HepG2 (cell line): Measurements from ENCODE around the gene C20orf204. TPM values are rescaled to one million over a fixed set of nuclear protein-coding genes. Genes with fewer than 3 reads are reported as not detected.

Experiments used
- ATAC-seq: fragments of 200-7000 bp; cut with Tn5 transposase; 3 replicates; pipeline ENCODE4 v1.9.1; 2020; ENCODE audit warnings: mild to moderate bottlenecking, moderate library complexity
- BruUV-seq: library from RNA; stranded (reverse); fragments of 400-500 nt; replicated peaks from 2 replicates; lab custom pipeline; 2021; lab: Mats Ljungman, UMichigan
- CTCF ChIA-PET: fragments of 300-600 bp; formaldehyde crosslinking; extraction: SDS; loops from one replicate; lab custom pipeline; 2021; ENCODE audit warnings: low total read pairs, inconsistent platforms, low intra/inter-chr PET ratio; lab: Yijun Ruan, JAX
- POLR2A ChIA-PET: fragments of 350-600 bp; sonication (Branson Sonifier 250); formaldehyde crosslinking; loops from one replicate; lab custom pipeline; 2020; ENCODE audit warnings: antibody characterized with exemption, inconsistent platforms; lab: Yijun Ruan, JAX
- DNase-seq: peaks from one replicate; pipeline ENCODE4 v3.0.0-alpha.2; 2015; ENCODE audit warnings: low spot score
- FAIRE-seq: peaks from 3 replicates; lab custom pipeline; 2011; peaks lifted over from hg19 to GRCh38; lab: Jason Lieb, UNC
- H2AFZ ChIP-seq: one replicate; pipeline ENCODE4 v1.6.1; 2011; ENCODE audit warnings: low read length, inconsistent platforms
- H3K27ac ChIP-seq: fragments of 300-600 bp; 3 replicates; pipeline ENCODE4 v1.8.0; 2011; ENCODE audit warnings: mixed run types, mild to moderate bottlenecking, mixed read lengths, low read length, inconsistent platforms; ENCODE audit not compliant: insufficient read depth; ENCODE audit errors: extremely low read length
- H3K27me3 ChIP-seq, 2 experiments: fragments of 200-600 bp in 1 of 2; 2 replicates in 1 of 2; 3 replicates in 1 of 2; pipeline versions ENCODE4 v1.6.0 to v1.8.0; 2011; ENCODE audit warnings: low read length in 2 of 2, mild to moderate bottlenecking in 2 of 2, moderate library complexity in 2 of 2, inconsistent platforms in 1 of 2; ENCODE audit not compliant: insufficient read depth in 2 of 2, control insufficient read depth in 1 of 2
- H3K36me3 ChIP-seq, 2 experiments: fragments of 200-600 bp in 1 of 2; replicated peaks in 1 of 2; 2 replicates in 1 of 2; 3 replicates in 1 of 2; pipeline versions ENCODE4 v1.5.1 to v1.8.0; 2011; ENCODE audit warnings: low read length in 2 of 2, inconsistent platforms in 1 of 2; ENCODE audit not compliant: insufficient read depth in 2 of 2, control insufficient read depth in 1 of 2
- H3K4me1 ChIP-seq: 2 replicates; pipeline ENCODE4 v1.5.1; 2012; ENCODE audit warnings: low read length, inconsistent platforms; ENCODE audit not compliant: insufficient read depth
- H3K4me2 ChIP-seq: 2 replicates; pipeline ENCODE4 v1.6.0; 2011; ENCODE audit warnings: low read depth, low read length, inconsistent platforms
- H3K4me3 ChIP-seq, 3 experiments: fragments of 200-600 bp in 1 of 3; sonication (generic), shearing (Covaris generic) in 1 of 3; replicated peaks in 1 of 3; 2 replicates each; pipeline ENCODE4 v1.5.1; 2011 to 2016; ENCODE audit warnings: low read length in 3 of 3, inconsistent platforms in 2 of 3, low read depth in 2 of 3, mild to moderate bottlenecking in 2 of 3, control low read depth in 1 of 3, mixed read lengths in 1 of 3; ENCODE audit not compliant: insufficient read depth in 1 of 3
- H3K79me2 ChIP-seq: one replicate; pipeline ENCODE4 v1.6.1; 2011; ENCODE audit warnings: low read length, inconsistent platforms; ENCODE audit not compliant: insufficient read depth
- H3K9ac ChIP-seq: 2 replicates; pipeline ENCODE4 v1.6.0; 2011; ENCODE audit warnings: mild to moderate bottlenecking, low read depth, low read length, inconsistent platforms; ENCODE audit not compliant: insufficient read depth
- H3K9me3 ChIP-seq: 2 replicates; pipeline ENCODE4 v1.5.1; 2012; ENCODE audit warnings: mild to moderate bottlenecking, low read length
- H4K20me1 ChIP-seq: 2 replicates; pipeline ENCODE4 v1.6.0; 2011; ENCODE audit warnings: inconsistent platforms, mild to moderate bottlenecking, low read length, moderate library complexity; ENCODE audit not compliant: insufficient read depth
- AGO2 ChIP-seq: fragments of 200-400 bp; formaldehyde crosslinking; optimal IDR thresholded peaks from 2 replicates; pipeline ENCODE3; 2017; ENCODE audit warnings: mild to moderate bottlenecking, low read depth, low read length, moderate library complexity
- ASH2L ChIP-seq: fragments of 300-600, 200-600 bp; sonication (generic); IDR thresholded peaks from 2 replicates; pipeline ENCODE4 v1.7.0; 2017; ENCODE audit warnings: low read depth, mild to moderate bottlenecking, moderate library complexity, mixed read lengths, low read length; ENCODE audit not compliant: insufficient read length
- DNMT1 ChIP-seq: sonication (generic); formaldehyde crosslinking; IDR thresholded peaks from 2 replicates; pipeline ENCODE4 v1.5.1; 2020; ENCODE audit warnings: mild to moderate bottlenecking, missing genetic modification reagents
- DPF2 ChIP-seq: sonication (generic); formaldehyde crosslinking; IDR thresholded peaks from 2 replicates; pipeline ENCODE4 v1.4.0; 2020; ENCODE audit warnings: mild to moderate bottlenecking, low read depth, missing genetic modification reagents, borderline replicate concordance
- GABPB1 ChIP-seq: IDR thresholded peaks from 2 replicates; pipeline ENCODE4 v1.6.1; 2016; ENCODE audit warnings: mild to moderate bottlenecking, missing genetic modification reagents, moderate library complexity, missing compliant biosample characterization
- IKZF1 ChIP-seq: fragments of 450-650 bp; IDR thresholded peaks from 2 replicates; pipeline ENCODE4 v1.7.1; 2016
- KLF9 ChIP-seq: IDR thresholded peaks from 2 replicates; pipeline ENCODE4 v1.6.1; 2016; ENCODE audit warnings: low read depth
- NRL ChIP-seq: sonication (generic); formaldehyde crosslinking; IDR thresholded peaks from 2 replicates; pipeline ENCODE4 v1.5.0; 2020; ENCODE audit warnings: missing genetic modification reagents, mild to moderate bottlenecking, moderate library complexity, borderline replicate concordance
- PRPF4 ChIP-seq: fragments of 200-400 bp; formaldehyde crosslinking; IDR thresholded peaks from 2 replicates; pipeline ENCODE4 v1.6.1; 2016; ENCODE audit warnings: low read length, low read depth; ENCODE audit not compliant: poor library complexity, severe bottlenecking
- RBM22 ChIP-seq: fragments of 200-400 bp; formaldehyde crosslinking; optimal IDR thresholded peaks from 2 replicates; pipeline ENCODE3; 2017; ENCODE audit warnings: mild to moderate bottlenecking, low read length, moderate library complexity
- ZC3H13 ChIP-seq: sonication (generic); formaldehyde crosslinking; IDR thresholded peaks from 2 replicates; pipeline ENCODE4 v1.8.1; 2023; ENCODE audit warnings: mild to moderate bottlenecking, missing genetic modification reagents, moderate library complexity
- ZNF225 ChIP-seq: sonication (generic); formaldehyde crosslinking; IDR thresholded peaks from 2 replicates; pipeline ENCODE4 v1.4.0; 2020; ENCODE audit warnings: mild to moderate bottlenecking, missing genetic modification reagents
- ZNF431 ChIP-seq: sonication (generic); formaldehyde crosslinking; IDR thresholded peaks from 2 replicates; pipeline ENCODE4 v1.9.0; 2022; ENCODE audit warnings: missing genetic modification reagents, low read depth, mild to moderate bottlenecking, borderline replicate concordance
- ZNF557 ChIP-seq: sonication (generic); formaldehyde crosslinking; IDR thresholded peaks from 2 replicates; pipeline ENCODE4 v1.4.0; 2020; ENCODE audit warnings: missing genetic modification reagents
- ZNF607 ChIP-seq: sonication (generic); formaldehyde crosslinking; IDR thresholded peaks from 2 replicates; pipeline ENCODE4 v1.5.1; 2020; ENCODE audit warnings: missing genetic modification reagents, mild to moderate bottlenecking, borderline replicate concordance
- ZNF768 ChIP-seq: sonication (generic); formaldehyde crosslinking; IDR thresholded peaks from 2 replicates; pipeline ENCODE4 v1.4.0; 2020; ENCODE audit warnings: missing genetic modification reagents
- ZNF792 ChIP-seq: IDR thresholded peaks from 2 replicates; pipeline ENCODE4 v1.6.1; 2016
- ZSCAN29 ChIP-seq: sonication (generic); formaldehyde crosslinking; conservative IDR thresholded peaks from 2 replicates; pipeline ENCODE4 v1.4.0; 2020; ENCODE audit warnings: mild to moderate bottlenecking, missing genetic modification reagents
- WGBS: methylation state at CpG from one replicate; pipeline ENCODE4 v1.1.6; 2017; ENCODE audit warnings: low lambda C conversion rate; 5-methylcytosine and 5-hydroxymethylcytosine counted together
- in situ Hi-C: cut with HindIII; loops from 2 replicates; pipeline ENCODE4 v1.10.0; 2017; ENCODE audit warnings: low pct_unique_long_range_greater_than_20kb; ENCODE audit not compliant: extremely low pct_ligation_motif_present
- intact Hi-C: fragments of 100-400 bp; cut with micrococcal nuclease; formaldehyde crosslinking; loops from one replicate; pipeline ENCODE4 v1.10.0; 2022; ENCODE audit not compliant: unreplicated experiment
- polyA plus RNA-seq, 8 experiments: library from polyadenylated mRNA; depleted of rRNA in 3 of 8; stranded (reverse) in 7 of 8; unstranded in 1 of 8; fragments of >200 nt; fragmentation: Illumina TruSeq in 4 of 8; extraction: Trizol in 4 of 8; gene quantifications; 2 replicates each; pipeline versions ENCODE4 v1.2.1 to v1.2.3, GENCODE V29; 2011 to 2016; ENCODE audit warnings: low read depth in 4 of 8, missing spikeins in 1 of 8, mixed read lengths in 1 of 8; ENCODE audit not compliant: insufficient read depth in 1 of 8
- total RNA-seq, 5 experiments: library from RNA; depleted of rRNA; stranded (reverse); fragments of >200 nt; fragmentation: Illumina TruSeq; extraction: Trizol; gene quantifications; 2 replicates each; pipeline ENCODE4 v1.2.3, GENCODE V29; 2016; ENCODE audit warnings: low read depth in 1 of 5
- TF ChIP-seq, protein P1 (sequence below), 2 experiments: sonication (generic) in 1 of 2; formaldehyde crosslinking in 1 of 2; IDR thresholded peaks; 2 replicates each; pipeline versions ENCODE4 v1.4.0 to v1.6.1; 2016 to 2020; ENCODE audit warnings: borderline replicate concordance in 1 of 2, low read depth in 1 of 2, mild to moderate bottlenecking in 1 of 2, missing genetic modification reagents in 1 of 2

The C20orf204 gene
- total and polyA plus RNA-seq, 2 of the 13 experiments (the other 11 are each of a cell fraction or from before 2014, with no cell fraction given) = 22.1 to 80.0 TPM

DNA sequence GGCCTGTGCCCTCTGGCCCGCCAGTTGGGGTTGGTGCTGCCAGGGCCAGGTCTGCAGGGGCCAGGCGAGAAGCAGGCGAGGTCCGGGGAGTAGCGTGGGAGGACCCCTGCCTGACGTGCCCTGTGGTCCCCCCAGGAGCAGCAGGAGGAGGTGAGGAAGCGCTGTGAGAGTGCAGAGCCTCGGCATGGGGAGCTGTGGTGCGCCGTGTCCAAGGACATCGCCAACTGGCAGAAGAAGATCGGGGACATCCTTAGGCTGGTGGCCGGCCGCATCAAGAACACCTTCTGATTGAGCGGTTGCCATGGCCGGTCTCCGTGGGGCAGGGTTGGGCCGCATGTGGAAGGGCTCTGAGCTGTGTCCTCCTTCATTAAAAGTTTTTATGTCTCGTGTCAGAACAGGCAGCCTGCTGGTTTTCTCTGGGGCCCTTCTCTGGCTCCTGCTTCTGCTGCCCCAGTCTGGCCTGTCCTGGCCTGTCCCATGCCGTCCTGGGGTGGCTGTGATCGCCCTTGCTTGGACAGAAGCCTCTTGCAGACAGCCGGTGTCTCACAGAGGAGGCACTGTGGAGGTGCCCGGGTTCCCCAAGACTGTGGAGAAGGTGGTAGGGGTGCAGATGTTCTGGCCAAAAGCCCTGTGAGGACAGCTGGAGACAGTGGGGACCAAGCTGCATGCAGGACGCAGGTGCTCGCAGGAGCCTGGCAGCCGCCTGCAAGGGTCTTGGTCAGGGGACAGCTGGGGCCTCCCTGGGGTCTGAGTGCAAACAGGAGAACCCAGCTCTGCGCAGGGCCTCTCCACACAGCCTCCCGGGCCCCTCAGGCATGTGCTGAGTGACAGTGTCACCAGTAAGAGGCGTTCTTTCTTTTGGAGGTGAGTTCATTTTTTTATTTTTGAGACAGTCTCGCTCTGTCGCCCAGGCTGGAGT, 3.0 kb upstream of the C20orf204 start (continued):
- TF ChIP-seq ZSCAN29 (CRISPR knock-in tag) = no peak
- TF ChIP-seq DPF2 (CRISPR knock-in tag) = no peak
- no peak for TF ChIP-seq PRPF4
- TF ChIP-seq ZNF431 (CRISPR knock-in tag) = no peak
- 0 out of 2 replicates have a peak, but pooled peaks have one; percentile 25 for TF ChIP-seq NRL
- no peak for TF ChIP-seq ZNF607 (CRISPR knock-in tag)
- no peak for TF ChIP-seq ZC3H13 (CRISPR knock-in tag)
- peak; percentile 13; the same call in 1 of the 2 replicates for TF ChIP-seq GABPB1 (CRISPR knock-in tag)
- TF ChIP-seq RBM22 = peak; percentile 67
- TF ChIP-seq, all 625 proteins: peak for 7

DNA sequence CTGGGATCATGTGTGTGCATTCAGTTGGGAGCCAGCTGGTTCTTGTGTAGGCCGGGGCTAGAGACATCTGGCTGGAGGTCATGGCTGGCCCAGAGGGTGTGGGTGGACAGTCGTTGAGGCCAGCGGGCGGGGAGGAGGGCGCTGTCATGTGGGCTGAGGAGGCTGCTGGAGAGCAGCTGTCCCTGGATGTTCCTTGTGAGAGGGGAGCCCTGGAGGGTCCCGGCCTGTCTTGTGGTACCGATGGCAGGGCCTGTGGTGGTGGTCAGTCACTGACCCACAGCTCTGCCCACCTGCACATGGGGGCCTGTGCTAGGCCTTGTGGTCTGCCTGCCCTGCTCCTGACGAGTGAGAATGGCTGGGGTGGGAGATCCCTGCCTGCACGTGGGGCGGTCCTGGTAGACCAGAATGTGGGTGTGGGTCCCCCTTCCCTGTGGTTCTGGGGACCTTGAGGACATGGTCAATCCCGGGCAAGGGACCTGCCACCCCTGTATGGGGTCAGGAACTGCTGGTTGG, 1.9 kb upstream of the C20orf204 start:
- no peak for ATAC-seq
- POLR2A ChIA-PET = interaction anchor here (0.9 to 2.3 kb wide), 3 partner anchors 10 to 28 kb away, joined by 3 to 19 read pairs (median 3); no protein-coding TSS in a partner anchor
- H3K27me3 ChIP-seq = no peaks in the 10 kb centered on the region
- H3K27ac ChIP-seq = no peak overlapping the region
- H3K79me2 ChIP-seq = peaks cover 18% of the 10 kb centered on the region
- no peak overlapping the region for H3K9ac ChIP-seq
- no peak overlapping the region for H2AFZ ChIP-seq
- no TSS peak for BruUV-seq
- CTCF ChIA-PET = no interaction called here
- FAIRE-seq = no peak
- no peak for DNase-seq
- H3K9me3 ChIP-seq = no peaks in the 10 kb centered on the region
- in situ Hi-C loops = no loop called here
- H3K4me3 ChIP-seq = no peak overlapping the region
- peaks cover 33 to 45% of the 10 kb centered on the region in 2 experiments for H3K36me3 ChIP-seq
- no peaks in the 10 kb centered on the region for H4K20me1 ChIP-seq
- intact Hi-C loops = no loop called here
- H3K4me1 ChIP-seq = peaks cover 37% of the 10 kb centered on the region
- 84% methylated on average over 7 of the region's 11 CpGs for WGBS
- H3K4me2 ChIP-seq = no peak overlapping the region
- TF ChIP-seq, protein P1, sequence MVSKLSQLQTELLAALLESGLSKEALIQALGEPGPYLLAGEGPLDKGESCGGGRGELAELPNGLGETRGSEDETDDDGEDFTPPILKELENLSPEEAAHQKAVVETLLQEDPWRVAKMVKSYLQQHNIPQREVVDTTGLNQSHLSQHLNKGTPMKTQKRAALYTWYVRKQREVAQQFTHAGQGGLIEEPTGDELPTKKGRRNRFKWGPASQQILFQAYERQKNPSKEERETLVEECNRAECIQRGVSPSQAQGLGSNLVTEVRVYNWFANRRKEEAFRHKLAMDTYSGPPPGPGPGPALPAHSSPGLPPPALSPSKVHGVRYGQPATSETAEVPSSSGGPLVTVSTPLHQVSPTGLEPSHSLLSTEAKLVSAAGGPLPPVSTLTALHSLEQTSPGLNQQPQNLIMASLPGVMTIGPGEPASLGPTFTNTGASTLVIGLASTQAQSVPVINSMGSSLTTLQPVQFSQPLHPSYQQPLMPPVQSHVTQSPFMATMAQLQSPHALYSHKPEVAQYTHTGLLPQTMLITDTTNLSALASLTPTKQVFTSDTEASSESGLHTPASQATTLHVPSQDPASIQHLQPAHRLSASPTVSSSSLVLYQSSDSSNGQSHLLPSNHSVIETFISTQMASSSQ (IDR thresholded peaks at IDR 0.05; ENCODE audit: low read depth) = no peak
- TF ChIP-seq, protein P1 (CRISPR knock-in tag; IDR thresholded peaks at IDR 0.05; ENCODE audit: borderline replicate concordance) = no peak
- TF ChIP-seq KLF9 (CRISPR knock-in tag) (no peak), ZNF768 (peak; percentile 28; the same call in 1 of the 2 replicates), ASH2L (no peak), ZNF557 (CRISPR knock-in tag) (no peak), DNMT1 (CRISPR knock-in tag) (0 out of 2 replicates have a peak, but pooled peaks have one; percentile 26), ZNF225 (CRISPR knock-in tag) (0 out of 2 replicates have a peak, but pooled peaks have one; percentile 33), ZNF792 (CRISPR knock-in tag) (no peak), AGO2 (peak; percentile 94), IKZF1 (no peak)
